PFSK-1 (cell line): ENCODE results near the gene WDR70.

Source experiments
- FOXP2 ChIP-seq: optimal IDR thresholded peaks from 2 replicates; pipeline ENCODE3; 2011; ENCODE audit warnings: borderline replicate concordance, control low read depth, inconsistent platforms; ENCODE audit not compliant: insufficient read depth; ENCODE audit errors: extremely low read length, extremely low read depth
- POLR2AphosphoS5 ChIP-seq: IDR thresholded peaks from 2 replicates; pipeline ENCODE4 v1.6.1; 2012; ENCODE audit warnings: low read depth, mild to moderate bottlenecking, control low read depth, low read length, moderate library complexity
- SIN3A ChIP-seq: IDR thresholded peaks from 2 replicates; pipeline ENCODE4 v1.6.1; 2012; ENCODE audit warnings: mild to moderate bottlenecking, low read length, moderate library complexity, borderline replicate concordance; ENCODE audit not compliant: insufficient read depth
- TAF1 ChIP-seq: IDR thresholded peaks from 2 replicates; pipeline ENCODE4 v1.6.1; 2012; ENCODE audit warnings: low read length, control low read depth, borderline replicate concordance; ENCODE audit not compliant: insufficient read depth
- TF ChIP-seq, protein P1 (sequence below), 2 experiments: IDR thresholded peaks; 2 replicates each; pipeline versions ENCODE4 v1.6.1 to v1.8.0; 2011 to 2012; ENCODE audit warnings: low read depth in 2 of 2, low read length in 2 of 2, control low read depth in 1 of 2, inconsistent platforms in 1 of 2, mild to moderate bottlenecking in 1 of 2, moderate library complexity in 1 of 2; ENCODE audit not compliant: insufficient read depth in 1 of 2

DNA sequence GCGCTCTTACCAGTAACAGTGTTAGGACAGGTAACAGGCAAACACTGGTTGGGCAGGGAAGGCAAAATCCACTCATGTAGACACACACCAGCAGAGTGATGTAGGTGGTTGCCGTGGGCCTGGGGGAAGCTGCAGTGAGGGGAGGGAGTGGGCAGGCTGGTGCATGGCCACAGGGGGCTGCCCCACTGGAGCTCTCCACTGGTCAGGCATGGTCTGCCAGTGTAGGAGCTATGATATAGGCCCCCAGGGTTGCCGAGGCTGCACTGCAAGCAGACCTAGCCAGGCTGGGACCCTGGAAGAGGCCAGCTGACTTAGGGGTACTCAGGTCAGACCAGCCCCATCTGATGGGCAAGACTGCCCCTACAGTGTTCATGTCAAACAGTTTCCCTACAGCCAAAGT lies 306.1 kb downstream of the WDR70 start:
- TF ChIP-seq SIN3A (no peak), POLR2AphosphoS5 (no peak), TAF1 (no peak), FOXP2 (no peak)
- TF ChIP-seq, protein P1, sequence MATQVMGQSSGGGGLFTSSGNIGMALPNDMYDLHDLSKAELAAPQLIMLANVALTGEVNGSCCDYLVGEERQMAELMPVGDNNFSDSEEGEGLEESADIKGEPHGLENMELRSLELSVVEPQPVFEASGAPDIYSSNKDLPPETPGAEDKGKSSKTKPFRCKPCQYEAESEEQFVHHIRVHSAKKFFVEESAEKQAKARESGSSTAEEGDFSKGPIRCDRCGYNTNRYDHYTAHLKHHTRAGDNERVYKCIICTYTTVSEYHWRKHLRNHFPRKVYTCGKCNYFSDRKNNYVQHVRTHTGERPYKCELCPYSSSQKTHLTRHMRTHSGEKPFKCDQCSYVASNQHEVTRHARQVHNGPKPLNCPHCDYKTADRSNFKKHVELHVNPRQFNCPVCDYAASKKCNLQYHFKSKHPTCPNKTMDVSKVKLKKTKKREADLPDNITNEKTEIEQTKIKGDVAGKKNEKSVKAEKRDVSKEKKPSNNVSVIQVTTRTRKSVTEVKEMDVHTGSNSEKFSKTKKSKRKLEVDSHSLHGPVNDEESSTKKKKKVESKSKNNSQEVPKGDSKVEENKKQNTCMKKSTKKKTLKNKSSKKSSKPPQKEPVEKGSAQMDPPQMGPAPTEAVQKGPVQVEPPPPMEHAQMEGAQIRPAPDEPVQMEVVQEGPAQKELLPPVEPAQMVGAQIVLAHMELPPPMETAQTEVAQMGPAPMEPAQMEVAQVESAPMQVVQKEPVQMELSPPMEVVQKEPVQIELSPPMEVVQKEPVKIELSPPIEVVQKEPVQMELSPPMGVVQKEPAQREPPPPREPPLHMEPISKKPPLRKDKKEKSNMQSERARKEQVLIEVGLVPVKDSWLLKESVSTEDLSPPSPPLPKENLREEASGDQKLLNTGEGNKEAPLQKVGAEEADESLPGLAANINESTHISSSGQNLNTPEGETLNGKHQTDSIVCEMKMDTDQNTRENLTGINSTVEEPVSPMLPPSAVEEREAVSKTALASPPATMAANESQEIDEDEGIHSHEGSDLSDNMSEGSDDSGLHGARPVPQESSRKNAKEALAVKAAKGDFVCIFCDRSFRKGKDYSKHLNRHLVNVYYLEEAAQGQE (IDR thresholded peaks at IDR 0.05; ENCODE audit: insufficient read depth in 1 of 2, low read depth in 2 of 2, low read length in 2 of 2), result no peak
